Astrocyte of the spinal cord (primary cell): ENCODE results near the gene HDGFL3.

ENCODE experiments used
- DNase-seq: peaks from one replicate; pipeline ENCODE4 v3.0.0; 2011; ENCODE audit warnings: low read depth, low spot score
- H3K4me3 ChIP-seq: 2 replicates; pipeline ENCODE4 v1.5.1; 2011; ENCODE audit warnings: low read depth, mild to moderate bottlenecking, low read length, moderate library complexity
- in situ Hi-C: cut with HindIII; loops from 2 replicates; pipeline ENCODE4 v1.10.0; 2017; ENCODE audit warnings: low sequenced_read_pairs
- TF ChIP-seq, protein P1 (sequence below): IDR thresholded peaks from 2 replicates; pipeline ENCODE4 v1.5.1; 2012; ENCODE audit warnings: low read depth, mild to moderate bottlenecking, low read length, inconsistent platforms

Gene HDGFL3

DNA sequence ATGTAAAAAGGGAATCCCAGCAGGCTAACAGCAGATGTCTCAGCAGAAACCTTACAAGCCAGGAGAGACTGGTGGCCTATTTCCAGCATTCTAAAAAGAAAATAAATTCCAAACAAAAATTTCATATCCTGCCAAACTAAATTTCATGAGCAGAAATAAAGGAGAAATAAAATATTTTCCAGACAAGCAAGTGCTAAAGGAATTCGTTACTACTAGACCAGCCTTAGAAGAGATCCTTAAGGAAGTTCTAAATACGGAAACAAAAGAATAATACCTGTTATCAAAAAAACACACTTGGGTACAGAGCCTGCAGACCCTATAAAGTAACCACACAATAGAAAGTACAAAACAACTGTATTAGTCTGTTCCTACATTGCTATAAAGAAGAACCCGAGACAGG lies 41.4 kb downstream of the HDGFL3 start:
- no peak overlapping the region for H3K4me3 ChIP-seq
- DNase-seq, result peak; percentile 5
- in situ Hi-C loops, result no loop called here
- TF ChIP-seq, protein P1, sequence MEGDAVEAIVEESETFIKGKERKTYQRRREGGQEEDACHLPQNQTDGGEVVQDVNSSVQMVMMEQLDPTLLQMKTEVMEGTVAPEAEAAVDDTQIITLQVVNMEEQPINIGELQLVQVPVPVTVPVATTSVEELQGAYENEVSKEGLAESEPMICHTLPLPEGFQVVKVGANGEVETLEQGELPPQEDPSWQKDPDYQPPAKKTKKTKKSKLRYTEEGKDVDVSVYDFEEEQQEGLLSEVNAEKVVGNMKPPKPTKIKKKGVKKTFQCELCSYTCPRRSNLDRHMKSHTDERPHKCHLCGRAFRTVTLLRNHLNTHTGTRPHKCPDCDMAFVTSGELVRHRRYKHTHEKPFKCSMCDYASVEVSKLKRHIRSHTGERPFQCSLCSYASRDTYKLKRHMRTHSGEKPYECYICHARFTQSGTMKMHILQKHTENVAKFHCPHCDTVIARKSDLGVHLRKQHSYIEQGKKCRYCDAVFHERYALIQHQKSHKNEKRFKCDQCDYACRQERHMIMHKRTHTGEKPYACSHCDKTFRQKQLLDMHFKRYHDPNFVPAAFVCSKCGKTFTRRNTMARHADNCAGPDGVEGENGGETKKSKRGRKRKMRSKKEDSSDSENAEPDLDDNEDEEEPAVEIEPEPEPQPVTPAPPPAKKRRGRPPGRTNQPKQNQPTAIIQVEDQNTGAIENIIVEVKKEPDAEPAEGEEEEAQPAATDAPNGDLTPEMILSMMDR, result no peak

DNA sequence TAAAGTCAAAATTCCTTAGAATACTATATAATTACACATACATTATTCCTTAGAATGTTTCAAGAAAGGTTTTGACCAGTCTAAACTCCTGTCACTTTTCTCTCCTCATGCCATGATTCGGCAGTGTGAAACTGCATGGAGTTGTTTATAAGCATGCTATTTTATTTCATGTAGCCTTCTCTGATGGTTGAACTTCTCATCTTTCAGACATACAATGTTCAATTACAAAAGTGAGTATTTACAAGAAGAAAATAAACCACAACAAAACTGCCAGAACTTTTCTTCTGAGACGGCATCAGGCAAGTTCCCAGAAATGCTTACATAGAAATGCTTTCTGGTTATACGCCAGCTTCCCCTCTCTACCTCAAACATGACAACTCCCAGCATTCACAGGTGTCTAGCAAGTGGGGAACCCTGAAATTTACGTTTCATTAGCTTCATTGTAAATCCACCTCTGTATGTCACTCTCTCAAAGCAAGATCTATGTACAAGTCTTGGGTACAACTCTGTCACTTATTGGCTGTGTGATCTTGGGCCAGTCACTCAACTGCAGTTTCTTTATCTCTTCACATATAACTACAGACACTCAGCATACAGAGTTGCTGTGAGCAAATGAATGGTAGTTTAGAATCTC lies 42.7 kb downstream of the HDGFL3 start:
- no peak overlapping the region for H3K4me3 ChIP-seq
- peak; percentile 37 for DNase-seq
- in situ Hi-C loops, result no loop called here
- TF ChIP-seq, protein P1, result no peak

DNA sequence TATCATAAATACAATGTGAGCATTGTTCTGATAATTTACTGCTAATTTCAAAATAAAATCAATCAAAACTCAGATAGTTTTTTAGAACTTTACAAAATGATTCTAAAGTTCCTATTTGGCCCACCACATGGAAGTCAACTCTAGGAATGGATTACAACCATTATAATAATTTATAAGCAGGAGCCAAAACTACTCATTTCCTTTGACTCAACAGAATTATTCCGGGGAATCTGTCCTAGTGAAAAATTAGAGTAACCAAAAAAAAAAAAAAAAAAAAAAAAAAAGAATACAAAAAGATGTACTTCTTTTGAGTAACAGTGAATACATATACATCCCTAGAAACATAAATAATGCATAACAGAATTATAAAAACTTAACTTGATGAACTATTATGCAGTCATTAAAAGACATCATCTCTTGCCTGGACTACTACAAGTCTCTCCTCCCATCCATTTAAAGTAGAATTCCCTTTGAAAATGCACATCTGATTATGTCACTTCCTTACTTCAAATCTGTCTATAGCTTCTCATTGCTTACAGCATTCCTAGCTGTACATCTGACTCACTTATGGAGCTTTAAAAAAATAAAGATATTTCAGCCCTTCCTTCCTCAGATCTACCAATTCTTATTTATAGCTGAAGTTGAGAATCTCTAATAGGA lies 43.4 kb downstream of the HDGFL3 start:
- TF ChIP-seq, protein P1, result no peak
- in situ Hi-C loops, result no loop called here
- peak; percentile 67 for DNase-seq
- H3K4me3 ChIP-seq, result no peak overlapping the region

DNA sequence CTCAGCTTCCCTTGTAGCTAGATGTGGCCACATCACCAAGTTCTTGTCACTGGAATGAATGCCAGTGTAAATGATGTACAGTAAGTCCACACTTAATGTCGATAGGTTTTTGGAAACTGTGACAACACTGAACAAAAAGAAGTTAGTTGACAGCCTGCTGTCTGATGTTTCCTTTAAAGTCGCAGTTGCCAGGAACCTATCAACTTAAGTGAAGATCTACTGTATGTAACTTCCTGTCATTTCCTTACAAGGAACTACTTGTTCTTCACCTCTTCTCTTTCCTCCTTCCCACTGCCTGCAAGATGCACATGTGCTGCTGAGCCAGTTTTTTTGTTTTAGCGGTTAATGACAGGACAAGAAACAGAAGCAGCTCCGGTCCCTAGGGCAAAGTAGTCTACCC lies 44.6 kb downstream of the HDGFL3 start:
- in situ Hi-C loops, result no loop called here
- no peak for DNase-seq
- TF ChIP-seq, protein P1, result no peak
- no peak overlapping the region for H3K4me3 ChIP-seq

DNA sequence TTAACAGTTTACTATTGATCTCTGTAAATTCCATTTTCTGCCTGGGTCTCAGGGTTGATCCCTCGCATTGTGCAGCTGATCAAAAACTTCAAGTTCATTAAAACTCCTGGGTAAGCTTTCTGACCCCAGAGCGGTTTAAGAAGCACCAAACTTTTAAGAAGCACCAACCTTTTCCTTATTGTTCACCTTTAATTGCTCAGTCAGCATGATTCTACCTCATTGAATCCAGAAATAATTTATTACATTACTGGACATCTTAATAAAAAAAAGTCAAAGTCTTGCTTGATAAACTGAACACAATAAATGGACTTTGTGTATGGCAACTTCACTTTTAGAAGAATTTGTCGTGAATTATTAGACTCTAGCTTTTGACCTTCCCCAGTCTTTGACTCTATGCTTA lies 46.9 kb downstream of the HDGFL3 start:
- no peak overlapping the region for H3K4me3 ChIP-seq
- TF ChIP-seq, protein P1, result no peak
- in situ Hi-C loops, result no loop called here
- no peak for DNase-seq

DNA sequence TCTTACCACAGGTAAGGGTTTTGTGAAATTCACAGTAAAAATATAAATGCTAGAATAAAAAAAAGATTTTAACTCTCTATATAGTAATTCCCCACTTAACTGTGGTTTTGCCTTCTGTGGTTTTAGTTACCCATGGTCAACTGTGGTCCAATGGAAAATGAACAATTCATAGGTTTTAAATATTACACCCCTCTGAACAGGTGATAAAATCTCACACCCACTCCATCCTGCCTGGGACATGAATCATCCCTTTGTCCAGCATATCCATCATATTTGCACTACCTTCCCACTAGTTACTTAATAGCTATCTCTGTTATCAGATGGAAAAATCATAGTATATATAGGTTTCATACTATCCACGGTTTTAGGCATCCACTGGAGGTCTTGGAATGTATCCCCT lies 49.2 kb downstream of the HDGFL3 start:
- no peak overlapping the region for H3K4me3 ChIP-seq
- in situ Hi-C loops, result no loop called here
- DNase-seq, result no peak
- TF ChIP-seq, protein P1, result no peak
